ENCODE data around the gene KCNIP1.

The KCNIP1 gene

GRCh38 chr5:170527991-170528390 lies 24.2 kb downstream of the KCNIP1 start:
- no peak for DNase-seq (ENCODE audit: low read depth)
- H3K4me3 ChIP-seq (ENCODE audit: control insufficient read depth, low read depth, low read length) = no peak overlapping the region
- TF ChIP-seq CTCF (conservative IDR thresholded peaks at IDR 0.05; ENCODE audit: control insufficient read depth, insufficient read depth, low read depth, low read length) = no peak

GRCh38 chr5:170528976-170529375 lies 25.2 kb downstream of the KCNIP1 start:
- no peak for TF ChIP-seq CTCF (conservative IDR thresholded peaks at IDR 0.05; ENCODE audit: control insufficient read depth, insufficient read depth, low read depth, low read length)
- DNase-seq (ENCODE audit: low read depth) = no peak
- no peak overlapping the region for H3K4me3 ChIP-seq (ENCODE audit: control insufficient read depth, low read depth, low read length)

GRCh38 chr5:170532935-170533334 lies 29.1 kb downstream of the KCNIP1 start:
- no peak for TF ChIP-seq CTCF (conservative IDR thresholded peaks at IDR 0.05; ENCODE audit: control insufficient read depth, insufficient read depth, low read depth, low read length)
- no peak for DNase-seq (ENCODE audit: low read depth)
- H3K4me3 ChIP-seq (ENCODE audit: control insufficient read depth, low read depth, low read length) = no peak overlapping the region

- no peak overlapping the region for H3K4me3 ChIP-seq (ENCODE audit: control insufficient read depth, low read depth, low read length)
- TF ChIP-seq CTCF (conservative IDR thresholded peaks at IDR 0.05; ENCODE audit: control insufficient read depth, insufficient read depth, low read depth, low read length) = no peak
- DNase-seq (ENCODE audit: low read depth) = no peak
These were observed 29.6 kb downstream of the KCNIP1 start for GRCh38 chr5:170533383-170533782.

- TF ChIP-seq CTCF (conservative IDR thresholded peaks at IDR 0.05; ENCODE audit: control insufficient read depth, insufficient read depth, low read depth, low read length) = no peak
- DNase-seq (ENCODE audit: low read depth) = no peak
These were observed 30.4 kb downstream of the KCNIP1 start for GRCh38 chr5:170534177-170534576.

GRCh38 chr5:170534941-170535340 lies 31.1 kb downstream of the KCNIP1 start:
- TF ChIP-seq CTCF (conservative IDR thresholded peaks at IDR 0.05; ENCODE audit: control insufficient read depth, insufficient read depth, low read depth, low read length) = no peak
- H3K4me3 ChIP-seq (ENCODE audit: control insufficient read depth, low read depth, low read length) = no peak overlapping the region
- DNase-seq (ENCODE audit: low read depth) = no peak

More at GRCh38 chr5:170534177-170534576, 30.4 kb downstream of the KCNIP1 start:
- H3K4me3 ChIP-seq (ENCODE audit: control insufficient read depth, low read depth, low read length) = no peak overlapping the region

GRCh38 chr5:170536525-170536924 lies 32.7 kb downstream of the KCNIP1 start:
- no peak for DNase-seq (ENCODE audit: low read depth)
- no peak overlapping the region for H3K4me3 ChIP-seq (ENCODE audit: control insufficient read depth, low read depth, low read length)
- TF ChIP-seq CTCF (conservative IDR thresholded peaks at IDR 0.05; ENCODE audit: control insufficient read depth, insufficient read depth, low read depth, low read length) = no peak
